ENCODE measurements around the gene PRRT1.

PRRT1 gene

DNA sequence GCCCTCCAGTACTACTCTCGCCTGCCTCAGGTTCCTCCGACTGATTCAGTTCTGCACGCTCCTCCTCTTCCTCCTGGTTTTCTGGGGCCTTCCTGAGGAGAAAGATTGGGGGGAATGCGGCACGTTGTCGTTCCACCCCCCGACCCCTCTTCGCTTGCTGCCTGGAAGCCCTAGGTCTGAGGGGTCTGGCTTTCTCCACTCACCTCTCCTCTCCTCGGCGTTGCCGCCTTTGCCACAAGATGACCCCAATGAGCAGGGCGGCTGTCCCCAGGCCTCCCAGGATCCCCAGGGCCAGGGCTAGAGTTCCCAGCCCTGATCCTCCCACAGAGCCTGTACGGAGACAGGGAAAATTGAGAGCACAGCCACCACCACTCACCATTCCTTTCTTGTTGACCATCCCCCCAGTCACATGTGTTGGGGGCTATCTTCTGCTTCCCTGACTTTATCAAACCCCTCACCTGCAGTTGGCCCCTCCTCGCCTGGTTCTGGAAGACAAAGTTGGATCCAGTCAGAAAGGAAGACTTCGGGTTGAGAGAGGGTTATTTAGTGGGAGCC, 29.5 kb upstream of the PRRT1 start:
- no peak for FAIRE-seq
- no peak for TF ChIP-seq PAX5 (IDR thresholded peaks at IDR 0.05; ENCODE audit: insufficient read depth, low read length, severe bottlenecking)
- no peak for TF ChIP-seq SPI1 (IDR thresholded peaks at IDR 0.05; ENCODE audit: low read depth, low read length)
- TF ChIP-seq TAF1 (IDR thresholded peaks at IDR 0.05; ENCODE audit: low read depth, low read length) = no peak
- DNase-seq (ENCODE audit: insufficient read length, low spot score) = no peak

DNA sequence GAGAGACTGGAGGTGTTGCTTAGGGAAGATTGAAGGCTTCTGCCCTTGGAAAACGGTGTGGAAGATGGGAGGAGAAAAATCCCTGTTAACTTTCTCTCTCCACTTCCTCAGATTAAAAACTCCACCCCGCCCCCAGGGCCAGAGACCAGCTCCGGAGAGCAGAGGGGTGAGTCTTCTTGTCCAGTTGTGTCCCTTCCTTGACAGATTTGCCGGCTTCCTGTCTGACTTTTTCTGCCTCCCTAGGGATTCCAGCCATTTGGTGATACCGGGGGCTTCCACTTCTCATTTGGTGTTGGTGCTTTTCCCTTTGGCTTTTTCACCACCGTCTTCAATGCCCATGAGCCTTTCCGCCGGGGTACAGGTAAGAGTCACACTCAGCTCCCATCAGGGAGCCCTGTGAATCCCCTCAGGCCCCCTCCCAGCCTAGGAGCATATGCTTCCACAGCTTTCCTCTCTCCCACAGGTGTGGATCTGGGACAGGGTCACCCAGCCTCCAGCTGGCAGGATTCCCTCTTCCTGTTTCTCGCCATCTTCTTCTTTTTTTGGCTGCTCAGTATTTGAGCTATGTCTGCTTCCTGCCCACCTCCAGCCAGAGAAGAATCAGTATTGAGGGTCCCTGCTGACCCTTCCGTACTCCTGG, 28.1 kb upstream of the PRRT1 start:
- no peak for DNase-seq (ENCODE audit: insufficient read length, low spot score)
- FAIRE-seq = no peak
- TF ChIP-seq POLR2AphosphoS5 (IDR thresholded peaks at IDR 0.05; ENCODE audit: low read depth, low read length) = no peak
- TF ChIP-seq POU2F2 (IDR thresholded peaks at IDR 0.05; ENCODE audit: low read depth, low read length) = no peak
- no peak for TF ChIP-seq POLR2A (IDR thresholded peaks at IDR 0.05; ENCODE audit: low read depth, low read length)
- TF ChIP-seq TAF1 (IDR thresholded peaks at IDR 0.05; ENCODE audit: low read depth, low read length) = no peak
- no peak for TF ChIP-seq SPI1 (IDR thresholded peaks at IDR 0.05; ENCODE audit: low read depth, low read length)
- TF ChIP-seq PAX5 (IDR thresholded peaks at IDR 0.05; ENCODE audit: insufficient read depth, low read length, severe bottlenecking) = no peak

DNA sequence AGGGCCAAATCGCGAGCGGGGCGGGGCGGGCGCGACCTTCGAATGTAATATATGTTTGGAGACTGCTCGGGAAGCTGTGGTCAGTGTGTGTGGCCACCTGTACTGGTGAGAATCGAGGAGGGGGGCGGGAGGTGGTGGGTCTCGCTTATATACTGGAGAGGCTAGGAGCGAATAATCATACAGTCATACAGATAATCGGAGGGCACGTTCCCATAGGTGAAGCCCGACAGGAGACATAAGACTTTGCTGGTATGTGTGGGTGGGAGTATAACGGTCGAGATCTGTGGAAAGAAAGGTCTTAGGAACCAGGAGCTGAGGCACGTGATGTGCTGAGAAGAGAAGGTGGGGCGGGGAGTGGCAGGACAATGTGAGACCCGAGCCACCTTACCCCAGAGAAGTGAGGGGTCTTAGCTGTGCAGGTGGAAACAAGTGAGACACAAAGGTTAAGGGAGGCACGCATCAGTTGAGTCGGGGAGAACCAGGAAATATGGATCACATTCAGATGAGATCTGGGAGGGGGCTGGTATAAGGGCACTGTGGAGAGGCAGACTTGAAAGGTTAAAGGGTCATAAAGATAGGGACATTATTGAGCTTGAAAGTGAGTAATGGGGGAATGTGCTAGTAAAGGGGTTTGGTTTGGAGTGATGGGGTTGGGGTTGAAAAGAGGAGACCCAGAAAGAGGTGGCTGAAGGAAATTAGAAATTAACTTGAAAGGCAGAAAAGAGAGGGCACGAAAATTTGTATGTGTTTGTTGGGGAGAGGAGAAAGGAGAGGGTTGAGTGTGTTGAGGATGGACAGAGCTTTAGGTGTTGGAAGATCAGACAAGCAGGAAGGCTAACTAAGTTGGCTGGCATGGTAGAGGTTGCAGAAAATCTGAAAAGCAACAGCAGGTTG, 27.1 kb upstream of the PRRT1 start:
- DNase-seq (ENCODE audit: insufficient read length, low spot score) = no peak
- TF ChIP-seq POLR2A (IDR thresholded peaks at IDR 0.05; ENCODE audit: low read depth, low read length) (0 out of 2 replicates have a peak, but pooled peaks have one; percentile 20), SPI1 (IDR thresholded peaks at IDR 0.05; ENCODE audit: low read depth, low read length) (no peak)
- no peak for FAIRE-seq

DNA sequence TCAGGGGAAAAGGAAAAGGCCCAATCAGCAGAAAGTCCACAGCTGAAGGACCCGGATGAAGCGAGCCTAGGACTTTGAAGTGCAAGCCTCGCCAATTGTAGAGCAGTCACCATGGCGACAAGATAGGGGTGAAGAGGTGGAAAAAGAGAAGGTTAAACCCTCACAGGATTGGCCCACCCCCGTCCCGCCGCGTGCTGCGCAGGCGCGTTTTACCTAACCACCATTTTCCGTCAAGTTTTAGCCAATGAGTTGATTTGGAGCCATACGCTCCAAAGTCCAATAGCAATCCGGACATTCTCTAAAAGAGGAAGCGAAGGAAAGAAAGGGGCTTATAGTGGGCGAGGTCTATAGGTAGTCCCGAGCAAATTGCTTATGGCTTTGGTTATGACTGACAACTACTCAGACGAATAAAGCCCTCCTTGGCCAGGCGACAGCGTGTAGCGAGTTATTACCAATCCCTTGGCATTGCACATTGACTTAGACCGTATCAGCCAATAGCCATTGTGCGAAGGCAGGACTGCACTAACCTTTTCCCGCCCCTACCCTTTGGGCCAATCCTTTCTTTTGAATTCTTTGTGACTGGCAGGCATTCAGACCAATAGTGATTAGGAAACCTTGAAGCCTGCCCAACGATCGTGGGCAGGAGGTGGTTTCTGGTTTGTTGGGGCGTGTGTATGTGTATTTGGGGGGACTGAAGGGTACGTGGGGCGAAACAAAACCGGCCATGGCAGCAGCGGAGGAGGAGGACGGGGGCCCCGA, 26.2 kb upstream of the PRRT1 start, which contains the start of gene RNF5:
RNF5 (plus strand) TSS at position 618 of the 759 bp plus-strand sequence; CDS start at position 725, 107 bp downstream.
- peak; percentile 90 for DNase-seq (ENCODE audit: insufficient read length, low spot score)
- peak; percentile 99 for FAIRE-seq

DNA sequence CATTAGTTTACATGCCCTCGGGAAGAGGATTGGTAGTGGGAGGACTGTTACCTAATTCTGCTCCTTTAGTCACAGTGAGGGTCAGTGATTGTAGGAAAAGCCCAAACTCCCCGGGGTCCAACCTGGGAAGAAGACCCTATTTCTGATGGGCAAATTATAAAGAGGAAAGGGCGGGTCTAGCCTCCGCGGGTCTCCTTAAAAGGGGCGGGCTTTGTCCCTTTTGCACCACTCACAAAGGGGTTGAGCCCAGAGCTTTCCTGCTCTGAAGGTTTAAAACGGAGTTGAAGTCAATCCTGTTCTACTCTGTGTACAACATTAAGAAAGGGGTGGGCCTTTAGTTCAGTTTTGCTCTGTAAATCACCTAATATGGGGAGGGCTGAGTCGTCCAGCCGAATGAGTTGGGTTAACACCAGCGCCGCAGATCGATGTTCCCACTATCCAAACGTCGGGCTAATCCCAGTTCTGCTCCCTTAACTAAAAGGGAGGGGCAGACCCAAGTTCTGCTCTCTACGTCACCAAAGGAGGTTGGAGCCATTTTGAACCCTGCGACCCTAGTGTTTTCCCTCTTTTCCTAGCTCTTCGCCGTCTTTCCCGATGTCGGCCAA, 25.5 kb upstream of the PRRT1 start:
- TF ChIP-seq POU2F2 (IDR thresholded peaks at IDR 0.05; ENCODE audit: low read depth, low read length) = no peak
- no peak for TF ChIP-seq PAX5 (IDR thresholded peaks at IDR 0.05; ENCODE audit: insufficient read depth, low read length, severe bottlenecking)
- peak; percentile 53 for TF ChIP-seq POLR2AphosphoS5 (IDR thresholded peaks at IDR 0.05; ENCODE audit: low read depth, low read length)
- TF ChIP-seq TAF1 (IDR thresholded peaks at IDR 0.05; ENCODE audit: low read depth, low read length) = no peak; the same call in 1 of the 2 replicates
- no peak for TF ChIP-seq SPI1 (IDR thresholded peaks at IDR 0.05; ENCODE audit: low read depth, low read length)
- TF ChIP-seq POLR2A (IDR thresholded peaks at IDR 0.05; ENCODE audit: low read depth, low read length) = no peak
- DNase-seq (ENCODE audit: insufficient read length, low spot score) (no peak), FAIRE-seq (peak; percentile 5)

More for the DNA sequence above, 26.2 kb upstream of the PRRT1 start, which contains the start of gene RNF5:
- TF ChIP-seq TAF1 (IDR thresholded peaks at IDR 0.05; ENCODE audit: low read depth, low read length) (no peak), SPI1 (IDR thresholded peaks at IDR 0.05; ENCODE audit: low read depth, low read length) (peak; percentile 92)

DNA sequence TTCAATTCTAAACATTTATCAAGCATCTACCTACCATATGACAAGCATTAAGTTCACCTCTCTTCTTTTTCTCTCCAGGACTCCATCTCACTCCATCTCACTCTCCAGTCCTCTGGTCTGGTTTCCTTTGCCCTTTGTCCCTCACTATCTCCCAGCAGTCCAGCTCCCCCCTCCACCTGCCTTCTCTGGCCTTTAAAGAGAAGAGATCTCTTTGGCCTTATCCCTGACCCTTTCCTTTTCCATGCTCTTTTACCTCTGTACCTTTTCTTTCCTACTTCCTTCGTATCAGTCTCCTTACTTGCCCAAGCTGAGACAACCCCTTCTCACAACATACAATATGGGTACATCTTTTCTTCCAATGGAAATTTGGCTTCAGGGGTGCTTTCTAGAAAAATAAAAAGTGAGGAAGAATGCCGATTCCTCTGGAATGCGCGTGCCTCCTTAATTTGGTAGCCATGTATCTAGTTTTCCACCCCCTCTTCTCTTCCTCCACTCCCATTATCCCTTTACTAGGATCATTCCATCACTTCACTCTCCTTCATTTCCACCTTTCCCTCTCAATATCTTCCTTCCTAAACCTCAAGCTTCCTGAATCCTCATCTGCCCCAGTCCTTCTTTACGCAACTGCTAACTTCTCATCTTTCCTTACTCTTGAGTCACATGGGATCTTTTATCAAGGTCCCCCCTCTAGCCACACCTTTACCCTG, 24.9 kb upstream of the PRRT1 start:
- FAIRE-seq = no peak
- DNase-seq (ENCODE audit: insufficient read length, low spot score) = no peak
- TF ChIP-seq SPI1 (IDR thresholded peaks at IDR 0.05; ENCODE audit: low read depth, low read length) (no peak), POU2F2 (IDR thresholded peaks at IDR 0.05; ENCODE audit: low read depth, low read length) (no peak), POLR2A (IDR thresholded peaks at IDR 0.05; ENCODE audit: low read depth, low read length) (no peak)

DNA sequence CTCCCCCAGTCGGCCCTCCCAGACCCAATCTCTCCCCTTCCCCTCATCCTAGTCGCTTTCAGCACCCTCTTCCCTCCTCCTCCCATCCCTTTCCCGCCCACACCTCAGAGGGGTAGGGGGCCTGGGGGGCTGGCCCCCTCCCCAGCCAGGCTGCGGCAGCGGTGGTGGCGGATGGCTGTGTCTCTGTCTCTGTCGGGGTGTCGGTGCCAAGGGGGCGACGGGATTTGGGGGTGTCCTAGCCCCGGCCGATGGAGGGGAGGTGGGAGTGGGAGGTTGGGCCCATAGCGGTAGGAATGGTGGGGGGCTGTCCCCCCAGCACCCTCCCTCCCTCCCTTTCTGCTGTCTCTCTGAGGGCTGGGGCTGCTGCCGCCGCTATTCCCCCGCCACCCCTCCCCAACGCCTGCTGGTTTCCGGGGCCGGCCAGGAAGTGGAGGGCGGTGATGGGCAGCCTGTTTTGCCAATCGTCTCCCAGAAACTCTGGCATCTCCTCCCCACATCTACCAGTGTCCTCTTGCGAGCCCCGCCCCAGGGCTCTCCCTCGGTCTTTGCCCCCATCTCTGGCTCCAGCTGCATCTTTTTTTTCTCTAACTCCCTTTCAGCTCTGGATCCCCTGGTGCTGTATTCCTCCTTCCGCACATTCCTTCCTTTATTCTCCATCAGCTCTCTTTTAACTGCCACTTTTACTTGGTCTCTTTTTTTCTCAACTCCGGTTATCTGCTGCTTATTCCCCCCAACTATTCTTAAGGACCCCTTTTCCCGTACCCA, 24.2 kb upstream of the PRRT1 start, which contains the start of gene AGPAT1:
AGPAT1 (minus strand) TSS at position 374 of the 765 bp plus-strand sequence. CDS start 4,588 bp downstream, outside the sequence.
- peak; percentile 97 for DNase-seq (ENCODE audit: insufficient read length, low spot score)
- TF ChIP-seq POLR2AphosphoS5 (IDR thresholded peaks at IDR 0.05; ENCODE audit: low read depth, low read length) (no peak), POLR2A (IDR thresholded peaks at IDR 0.05; ENCODE audit: low read depth, low read length) (no peak; the same call in 1 of the 2 replicates), PAX5 (IDR thresholded peaks at IDR 0.05; ENCODE audit: insufficient read depth, low read length, severe bottlenecking) (no peak), TAF1 (IDR thresholded peaks at IDR 0.05; ENCODE audit: low read depth, low read length) (no peak), POU2F2 (IDR thresholded peaks at IDR 0.05; ENCODE audit: low read depth, low read length) (no peak), SPI1 (IDR thresholded peaks at IDR 0.05; ENCODE audit: low read depth, low read length) (no peak)
- peak; percentile 68 for FAIRE-seq

DNA sequence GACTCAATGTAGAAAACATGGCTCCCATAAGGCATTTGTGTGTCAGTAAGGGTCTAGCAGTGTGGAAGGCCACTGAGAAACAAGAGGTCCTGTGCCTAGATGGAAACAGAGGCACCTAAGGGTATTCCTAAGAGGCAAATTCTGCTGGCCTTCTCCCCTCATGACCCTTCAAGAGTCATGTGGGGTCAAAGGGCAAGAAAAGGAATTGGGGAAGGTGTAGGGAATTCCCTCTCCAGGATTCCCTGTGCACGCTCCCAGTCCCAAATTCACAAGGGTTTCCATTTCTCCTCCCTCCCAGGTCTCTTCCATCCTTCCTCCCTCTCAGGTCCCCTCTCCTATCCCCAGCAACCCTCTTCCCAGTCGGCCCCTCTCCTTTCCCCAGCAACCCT, 23.6 kb upstream of the PRRT1 start:
- DNase-seq (ENCODE audit: insufficient read length, low spot score) (no peak), FAIRE-seq (no peak)
- no peak for TF ChIP-seq POLR2AphosphoS5 (IDR thresholded peaks at IDR 0.05; ENCODE audit: low read depth, low read length)
- no peak for TF ChIP-seq TAF1 (IDR thresholded peaks at IDR 0.05; ENCODE audit: low read depth, low read length)
- no peak for TF ChIP-seq POU2F2 (IDR thresholded peaks at IDR 0.05; ENCODE audit: low read depth, low read length)
- TF ChIP-seq POLR2A (IDR thresholded peaks at IDR 0.05; ENCODE audit: low read depth, low read length) = no peak
- no peak for TF ChIP-seq PAX5 (IDR thresholded peaks at IDR 0.05; ENCODE audit: insufficient read depth, low read length, severe bottlenecking)
- TF ChIP-seq SPI1 (IDR thresholded peaks at IDR 0.05; ENCODE audit: low read depth, low read length) = no peak
